Keratinocyte (primary cell): ENCODE data around the gene CHST12. TPM values are rescaled to one million over a fixed set of nuclear protein-coding genes. Genes with fewer than 3 reads are reported as not detected.

Experiments
- DNase-seq: peaks from one replicate; pipeline ENCODE4 v3.0.0-alpha.2; 2011; ENCODE audit warnings: low read depth, missing footprints, low spot score
- FAIRE-seq: peaks from 2 replicates; lab custom pipeline; 2011; peaks lifted over from hg19 to GRCh38; lab: Jason Lieb, UNC
- H2AFZ ChIP-seq: 2 replicates; pipeline ENCODE4 v1.6.0; 2012; ENCODE audit warnings: low read length, control low read depth, inconsistent platforms; ENCODE audit not compliant: control insufficient read depth
- H3K27ac ChIP-seq: 2 replicates; pipeline ENCODE4 v1.5.1; 2011; ENCODE audit warnings: low read length; ENCODE audit not compliant: control insufficient read depth, insufficient read depth
- H3K27me3 ChIP-seq: 3 replicates; pipeline ENCODE4 v1.6.0; 2011; ENCODE audit warnings: low read length; ENCODE audit not compliant: control insufficient read depth, insufficient read depth; ENCODE audit errors: extremely low read depth
- H3K36me3 ChIP-seq, 2 experiments: 2 replicates in 1 of 2; 3 replicates in 1 of 2; pipeline ENCODE4 v1.5.1; 2011; ENCODE audit warnings: low read length in 2 of 2, mild to moderate bottlenecking in 1 of 2; ENCODE audit not compliant: control insufficient read depth in 2 of 2, insufficient read depth in 2 of 2; ENCODE audit errors: extremely low read depth in 1 of 2
- H3K4me1 ChIP-seq: 3 replicates; pipeline ENCODE4 v1.5.1; 2011; ENCODE audit warnings: low read length; ENCODE audit not compliant: control insufficient read depth, insufficient read depth; ENCODE audit errors: extremely low read depth
- H3K4me2 ChIP-seq: 3 replicates; pipeline ENCODE4 v1.6.0; 2011; ENCODE audit warnings: low read depth, low read length; ENCODE audit not compliant: control insufficient read depth, insufficient read depth; ENCODE audit errors: extremely low read depth
- H3K4me3 ChIP-seq, 3 experiments: fragments of 200-600 bp in 1 of 3; sonication (generic) in 1 of 3; 2 replicates in 2 of 3; 3 replicates in 1 of 3; pipeline ENCODE4 v1.5.1; 2011 to 2016; ENCODE audit warnings: low read length in 3 of 3, mild to moderate bottlenecking in 3 of 3, control low read depth in 2 of 3, inconsistent platforms in 1 of 3, low read depth in 1 of 3, mixed read lengths in 1 of 3, mixed run types in 1 of 3, moderate library complexity in 1 of 3; ENCODE audit not compliant: control insufficient read depth in 2 of 3, insufficient read depth in 2 of 3; ENCODE audit errors: extremely low read depth in 1 of 3
- H3K79me2 ChIP-seq: 2 replicates; pipeline ENCODE4 v1.6.0; 2012; ENCODE audit warnings: low read length; ENCODE audit not compliant: control insufficient read depth, insufficient read depth
- H3K9ac ChIP-seq: 3 replicates; pipeline ENCODE4 v1.6.0; 2011; ENCODE audit warnings: low read length; ENCODE audit not compliant: control insufficient read depth, insufficient read depth; ENCODE audit errors: extremely low read depth
- H3K9me1 ChIP-seq: 3 replicates; pipeline ENCODE4 v1.6.0; 2011; ENCODE audit warnings: low read length; ENCODE audit not compliant: control insufficient read depth, insufficient read depth; ENCODE audit errors: extremely low read depth
- H3K9me3 ChIP-seq: 2 replicates; pipeline ENCODE4 v1.5.1; 2012; ENCODE audit warnings: low read depth, low read length; ENCODE audit not compliant: control insufficient read depth
- H4K20me1 ChIP-seq: 3 replicates; pipeline ENCODE4 v1.6.0; 2011; ENCODE audit warnings: low read length; ENCODE audit not compliant: control insufficient read depth, insufficient read depth; ENCODE audit errors: extremely low read depth
- EZH2 ChIP-seq: IDR thresholded peaks from one replicate; pipeline ENCODE4 v1.6.1; 2012; ENCODE audit warnings: inconsistent platforms, mild to moderate bottlenecking, low read length, moderate library complexity
- dilution Hi-C: fragments of 300-500 bp; cut with MboI; formaldehyde crosslinking; loops from one replicate; pipeline ENCODE4 v1.7.0; 2020; ENCODE audit warnings: low sequenced_read_pairs; ENCODE audit not compliant: extremely low pct_ligation_motif_present
- polyA plus RNA-seq, 5 experiments: library from polyadenylated mRNA; depleted of rRNA in 3 of 5; stranded (reverse) in 3 of 5; stranded (forward) in 1 of 5; unstranded in 1 of 5; fragments of >200 nt; gene quantifications; 1 replicate in 1 of 5; 2 replicates in 3 of 5; 3 replicates in 1 of 5; pipeline versions ENCODE4 v1.2.1 to v1.2.3, GENCODE V29; 2011 to 2012; ENCODE audit warnings: missing spikeins in 2 of 5, low read depth in 1 of 5, low replicate concordance in 1 of 5
- TF ChIP-seq, protein P1 (sequence below), 3 experiments: IDR thresholded peaks in 1 of 3; conservative IDR thresholded peaks in 1 of 3; optimal IDR thresholded peaks in 1 of 3; 2 replicates in 2 of 3; 3 replicates in 1 of 3; pipeline versions ENCODE3 to v1.5.1; 2011; ENCODE audit warnings: low read length in 3 of 3, mild to moderate bottlenecking in 3 of 3, moderate library complexity in 2 of 3, control low read depth in 1 of 3, inconsistent platforms in 1 of 3; ENCODE audit not compliant: insufficient read depth in 2 of 3; ENCODE audit errors: extremely low read depth in 1 of 3

Gene CHST12
- polyA plus RNA-seq, 1 donor (not counting 4 experiments of a cell fraction or from before 2014, with no cell fraction given) = 5.0 TPM

- Histone ChIP-seq H3K9ac (no peak overlapping the region), H3K79me2 (no peaks in the 10 kb centered on the region), H3K36me3 (peaks cover 0 to 9% of the 10 kb centered on the region in 2 experiments), H3K4me1 (peaks cover 2% of the 10 kb centered on the region), H4K20me1 (no peaks in the 10 kb centered on the region), H2AFZ (no peak overlapping the region), H3K9me1 (no peaks in the 10 kb centered on the region), H3K9me3 (no peaks in the 10 kb centered on the region), H3K27me3 (no peaks in the 10 kb centered on the region), H3K4me3 (no peak overlapping the region), H3K4me2 (no peak overlapping the region), H3K27ac (no peak overlapping the region)
- dilution Hi-C loops = no loop called here
- FAIRE-seq = no peak
- TF ChIP-seq, protein P1, sequence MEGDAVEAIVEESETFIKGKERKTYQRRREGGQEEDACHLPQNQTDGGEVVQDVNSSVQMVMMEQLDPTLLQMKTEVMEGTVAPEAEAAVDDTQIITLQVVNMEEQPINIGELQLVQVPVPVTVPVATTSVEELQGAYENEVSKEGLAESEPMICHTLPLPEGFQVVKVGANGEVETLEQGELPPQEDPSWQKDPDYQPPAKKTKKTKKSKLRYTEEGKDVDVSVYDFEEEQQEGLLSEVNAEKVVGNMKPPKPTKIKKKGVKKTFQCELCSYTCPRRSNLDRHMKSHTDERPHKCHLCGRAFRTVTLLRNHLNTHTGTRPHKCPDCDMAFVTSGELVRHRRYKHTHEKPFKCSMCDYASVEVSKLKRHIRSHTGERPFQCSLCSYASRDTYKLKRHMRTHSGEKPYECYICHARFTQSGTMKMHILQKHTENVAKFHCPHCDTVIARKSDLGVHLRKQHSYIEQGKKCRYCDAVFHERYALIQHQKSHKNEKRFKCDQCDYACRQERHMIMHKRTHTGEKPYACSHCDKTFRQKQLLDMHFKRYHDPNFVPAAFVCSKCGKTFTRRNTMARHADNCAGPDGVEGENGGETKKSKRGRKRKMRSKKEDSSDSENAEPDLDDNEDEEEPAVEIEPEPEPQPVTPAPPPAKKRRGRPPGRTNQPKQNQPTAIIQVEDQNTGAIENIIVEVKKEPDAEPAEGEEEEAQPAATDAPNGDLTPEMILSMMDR (optimal IDR thresholded peaks at IDR 0.05 in 1 of 3, IDR thresholded peaks at IDR 0.05 in 1 of 3, conservative IDR thresholded peaks at IDR 0.05 in 1 of 3; ENCODE audit: extremely low read depth in 1 of 3, insufficient read depth in 2 of 3, low read length in 3 of 3) = no peak
- no peak for TF ChIP-seq EZH2
- no peak for DNase-seq
These were observed 8.8 kb upstream of the CHST12 start for GRCh38 chr7:2394566-2395082.

DNA sequence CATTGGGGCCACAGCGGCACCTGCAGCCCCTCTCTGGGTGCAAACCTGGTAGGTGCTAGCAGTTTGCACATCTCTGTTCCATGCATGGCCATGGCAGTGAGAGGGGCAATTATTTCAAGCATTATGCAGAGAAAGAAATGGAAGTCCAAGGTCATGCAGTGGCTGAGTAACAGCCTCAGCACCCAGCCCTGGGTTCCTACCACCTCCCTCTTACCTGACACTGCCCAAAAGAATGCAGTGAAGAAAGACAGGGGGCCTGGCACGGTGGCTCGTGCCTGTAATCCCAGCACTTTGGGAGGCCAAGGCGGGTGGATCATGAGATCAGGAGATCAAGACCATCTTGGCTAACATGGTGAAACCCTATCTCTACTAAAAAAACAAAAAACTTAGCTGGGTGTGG, 4.9 kb upstream of the CHST12 start:
- H4K20me1 ChIP-seq = no peaks in the 10 kb centered on the region
- no peaks in the 10 kb centered on the region for H3K36me3 ChIP-seq
- H2AFZ ChIP-seq = no peak overlapping the region
- TF ChIP-seq EZH2 = no peak
- TF ChIP-seq, protein P1 (optimal IDR thresholded peaks at IDR 0.05 in 1 of 3, IDR thresholded peaks at IDR 0.05 in 1 of 3, conservative IDR thresholded peaks at IDR 0.05 in 1 of 3; ENCODE audit: extremely low read depth in 1 of 3, insufficient read depth in 2 of 3, low read length in 3 of 3) = no peak
- no peaks in the 10 kb centered on the region for H3K27me3 ChIP-seq
- peaks cover 16% of the 10 kb centered on the region for H3K4me1 ChIP-seq
- no peak for DNase-seq
- no peak for FAIRE-seq
- no peak overlapping the region for H3K27ac ChIP-seq
- H3K4me3 ChIP-seq = no peak overlapping the region
- H3K9ac ChIP-seq = no peak overlapping the region
- dilution Hi-C loops = no loop called here
- H3K4me2 ChIP-seq = no peak overlapping the region
- H3K79me2 ChIP-seq = no peaks in the 10 kb centered on the region
- no peaks in the 10 kb centered on the region for H3K9me1 ChIP-seq
- H3K9me3 ChIP-seq = no peaks in the 10 kb centered on the region
